ENCODE data around the gene WSB1. TPM values are rescaled to one million over a fixed set of nuclear protein-coding genes. Genes with fewer than 3 reads are reported as not detected.
A peak's percentile ranks its signal among the peaks of the same experiment; 100 is the strongest.
"Not testable (repeated sequence)": the region's sequence is repeated elsewhere in the genome, so short reads cannot be mapped to it uniquely, and the experiment has no call there.

WSB1 gene
- total RNA-seq = 160 TPM
- long read RNA-seq, full-length matches to known transcripts = 92 of 146 reads
- long read RNA-seq, partial matches to known transcripts = 20 of 146 reads
- long read RNA-seq, other reads (novel, unspliced or antisense) = 34 of 146 reads

GRCh38 chr17:27293898-27294688 lies at the start of gene WSB1:
TSS of gene WSB1 (plus strand) at chr17:27294114. CDS start at chr17:27294396, 282 bp downstream.
- peak; percentile 98 for DNase-seq (ENCODE audit: low spot score)

GRCh38 chr17:27244491-27245223 lies 49.3 kb upstream of the WSB1 start:
- no peak for DNase-seq (ENCODE audit: low spot score)

GRCh38 chr17:27245230-27245696 lies 48.7 kb upstream of the WSB1 start:
- no peak for DNase-seq (ENCODE audit: low spot score)

- DNase-seq (ENCODE audit: low spot score) = no peak
Observed at GRCh38 chr17:27246537-27246936, 47.4 kb upstream of the WSB1 start.

GRCh38 chr17:27247071-27247957 lies 46.6 kb upstream of the WSB1 start:
- no peak for DNase-seq (ENCODE audit: low spot score)

- no peak for DNase-seq (ENCODE audit: low spot score)
Observed at GRCh38 chr17:27247958-27248342, 46.0 kb upstream of the WSB1 start.

GRCh38 chr17:27250791-27251190 lies 43.1 kb upstream of the WSB1 start:
- DNase-seq (ENCODE audit: low spot score) = not testable (repeated sequence)

GRCh38 chr17:27254802-27255201 lies 39.1 kb upstream of the WSB1 start:
- not testable (repeated sequence) for DNase-seq (ENCODE audit: low spot score)

- no peak for DNase-seq (ENCODE audit: low spot score)
Observed at GRCh38 chr17:27256225-27257030, 37.5 kb upstream of the WSB1 start.

GRCh38 chr17:27257031-27257357 lies 36.9 kb upstream of the WSB1 start:
- no peak for DNase-seq (ENCODE audit: low spot score)

GRCh38 chr17:27259356-27259755 lies 34.6 kb upstream of the WSB1 start:
- DNase-seq (ENCODE audit: low spot score) = no peak

GRCh38 chr17:27263386-27263785 lies 30.5 kb upstream of the WSB1 start:
- no peak for DNase-seq (ENCODE audit: low spot score)

GRCh38 chr17:27264068-27264812 lies 29.7 kb upstream of the WSB1 start:
- no peak for DNase-seq (ENCODE audit: low spot score)

- no peak for DNase-seq (ENCODE audit: low spot score)
Observed at GRCh38 chr17:27265333-27265732, 28.6 kb upstream of the WSB1 start.

GRCh38 chr17:27266228-27266627 lies 27.7 kb upstream of the WSB1 start:
- DNase-seq (ENCODE audit: low spot score) = no peak

- DNase-seq (ENCODE audit: low spot score) = no peak
Observed at GRCh38 chr17:27268394-27269085, 25.4 kb upstream of the WSB1 start.

- no peak for DNase-seq (ENCODE audit: low spot score)
Observed at GRCh38 chr17:27269201-27269600, 24.7 kb upstream of the WSB1 start.

- no peak for DNase-seq (ENCODE audit: low spot score)
Observed at GRCh38 chr17:27269974-27270373, 23.9 kb upstream of the WSB1 start.

- DNase-seq (ENCODE audit: low spot score) = no peak
Observed at GRCh38 chr17:27276653-27277156, 17.2 kb upstream of the WSB1 start.
